CD4-positive, alpha-beta T cell treated with Interleukin-4 for 1 hour (primary cell): ENCODE data around the gene ASIC1.

Source experiments
- DNase-seq, 2 donors: peaks; one replicate each; pipeline ENCODE4 v3.0.0-alpha.2; 2020 to 2022

Gene ASIC1

GRCh38 chr12:50085615-50086072 is 28.2 kb downstream of the ASIC1 start:
- DNase-seq = no peak

GRCh38 chr12:50086148-50086547 is 28.8 kb downstream of the ASIC1 start:
- DNase-seq = no peak

DNA sequence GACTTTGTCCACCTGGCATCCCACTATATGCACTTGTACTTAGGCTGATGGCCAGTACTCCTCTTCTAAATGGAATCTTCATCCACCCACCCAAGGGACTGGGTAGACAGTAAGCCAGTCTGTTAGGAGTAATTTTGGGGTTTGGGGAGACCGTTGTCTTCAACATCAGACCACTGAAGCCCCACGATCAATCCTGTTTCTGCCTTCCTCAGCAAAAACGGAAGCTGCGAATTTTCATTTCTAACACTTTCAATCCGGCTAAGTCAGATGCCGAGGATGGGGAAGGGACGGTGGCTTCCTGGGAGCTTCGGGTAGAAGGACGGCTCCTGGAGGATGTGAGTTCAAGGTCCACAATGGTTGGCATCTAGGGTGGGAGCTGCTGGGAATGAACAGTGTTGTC is 29.8 kb downstream of the ASIC1 start:
- no peak for DNase-seq

- no peak for DNase-seq
Observed at GRCh38 chr12:50087995-50088394, 30.6 kb downstream of the ASIC1 start.

DNA sequence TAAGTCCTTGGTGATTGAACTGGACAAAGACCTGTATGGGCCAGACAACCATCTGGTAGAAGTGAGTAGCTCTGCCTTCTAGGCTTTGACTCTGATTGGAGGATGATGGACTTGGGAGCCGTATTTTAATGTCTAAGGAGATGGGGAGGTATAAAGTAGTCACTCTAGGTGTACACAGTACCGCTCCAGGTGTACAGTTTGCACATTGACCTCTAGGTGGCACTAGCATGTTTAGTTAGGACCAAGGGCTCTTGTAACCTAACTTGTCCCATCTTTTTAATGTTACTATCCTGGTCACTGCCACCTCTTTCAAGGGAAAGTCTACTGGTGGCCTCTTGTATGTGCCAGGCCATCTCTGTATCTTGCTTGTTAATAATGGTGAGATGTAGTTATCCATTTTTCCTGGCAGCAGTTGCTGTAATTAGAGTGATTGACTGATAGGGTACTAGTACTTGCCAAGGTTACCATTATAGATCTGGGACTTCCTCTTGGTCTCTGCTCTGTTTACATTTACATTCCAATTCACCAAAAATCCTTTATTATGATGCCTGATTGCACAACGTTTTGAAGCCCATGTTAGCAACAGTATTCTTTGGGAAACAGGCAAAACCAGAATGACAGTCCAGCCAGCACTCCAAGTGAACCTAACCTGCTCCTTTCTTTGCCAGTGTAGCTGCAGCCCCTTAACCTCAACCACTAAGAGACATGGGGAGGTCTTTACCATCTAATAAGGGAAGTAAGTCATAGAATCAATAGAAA is 31.4 kb downstream of the ASIC1 start:
- DNase-seq = peak; percentile 53 to 75

GRCh38 chr12:50089730-50090129 is 32.3 kb downstream of the ASIC1 start:
- DNase-seq = no peak

GRCh38 chr12:50090391-50090790 is 33.0 kb downstream of the ASIC1 start:
- DNase-seq = no peak

- no peak for DNase-seq
Observed at GRCh38 chr12:50097952-50098351, 40.6 kb downstream of the ASIC1 start.

- no peak for DNase-seq
Observed at GRCh38 chr12:50099302-50100008, 42.1 kb downstream of the ASIC1 start.

DNA sequence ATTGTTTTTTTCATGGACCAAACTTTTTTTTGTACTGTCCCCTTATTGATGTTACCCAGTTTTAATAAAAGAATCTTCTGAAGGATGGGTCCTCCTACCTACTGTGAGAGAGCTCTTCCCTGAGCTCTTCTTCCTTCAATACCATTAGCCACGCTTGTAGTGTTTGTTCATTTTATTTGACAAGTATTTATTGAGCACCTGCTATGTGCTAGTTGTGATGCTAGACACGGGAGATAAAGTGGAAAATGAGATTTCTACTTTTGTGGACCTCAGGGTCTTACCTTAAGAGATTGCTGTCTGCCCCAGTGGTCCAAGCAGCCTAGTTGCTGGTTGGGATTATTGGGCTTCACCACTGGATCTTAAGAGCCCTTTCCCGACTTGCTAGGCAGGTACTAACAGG is 43.2 kb downstream of the ASIC1 start:
- DNase-seq = no peak

GRCh38 chr12:50101663-50102062 is 44.3 kb downstream of the ASIC1 start:
- no peak for DNase-seq

GRCh38 chr12:50102131-50102531 is 44.7 kb downstream of the ASIC1 start:
- DNase-seq = no peak

GRCh38 chr12:50102646-50103309 is 45.4 kb downstream of the ASIC1 start:
- no peak for DNase-seq

GRCh38 chr12:50103351-50103750 is 46.0 kb downstream of the ASIC1 start:
- no peak for DNase-seq

GRCh38 chr12:50103767-50104321 is 46.4 kb downstream of the ASIC1 start, which contains the start of gene GPD1:
TSS of gene GPD1 (plus strand) at chr12:50104008. CDS start at chr12:50104051, 43 bp downstream.
- no peak for DNase-seq

- no peak for DNase-seq
Observed at GRCh38 chr12:50104417-50105366, 47.3 kb downstream of the ASIC1 start.

DNA sequence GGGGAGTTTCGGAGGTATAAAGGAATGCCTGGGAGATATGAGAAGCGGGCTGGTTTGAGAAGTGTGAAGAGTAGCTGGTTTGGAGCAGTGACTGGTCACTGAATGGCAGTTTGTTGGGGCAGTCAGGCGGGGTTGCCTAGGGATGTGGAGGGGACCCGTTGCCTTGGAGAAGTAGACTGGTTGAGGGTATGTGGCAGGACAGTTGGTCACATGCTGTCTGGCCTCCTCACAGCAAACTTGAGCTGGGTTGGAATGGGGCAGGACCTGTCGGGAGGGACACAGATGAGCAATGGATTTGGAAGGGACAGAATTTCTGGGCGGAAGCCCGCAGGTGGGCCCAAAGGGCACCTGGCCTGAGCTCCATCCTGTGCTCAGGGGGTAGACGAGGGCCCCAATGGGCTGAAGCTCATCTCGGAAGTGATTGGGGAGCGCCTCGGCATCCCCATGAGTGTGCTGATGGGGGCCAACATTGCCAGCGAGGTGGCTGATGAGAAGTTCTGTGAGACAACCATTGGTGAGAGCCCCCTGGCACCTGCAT is 48.6 kb downstream of the ASIC1 start:
- DNase-seq = no peak

DNA sequence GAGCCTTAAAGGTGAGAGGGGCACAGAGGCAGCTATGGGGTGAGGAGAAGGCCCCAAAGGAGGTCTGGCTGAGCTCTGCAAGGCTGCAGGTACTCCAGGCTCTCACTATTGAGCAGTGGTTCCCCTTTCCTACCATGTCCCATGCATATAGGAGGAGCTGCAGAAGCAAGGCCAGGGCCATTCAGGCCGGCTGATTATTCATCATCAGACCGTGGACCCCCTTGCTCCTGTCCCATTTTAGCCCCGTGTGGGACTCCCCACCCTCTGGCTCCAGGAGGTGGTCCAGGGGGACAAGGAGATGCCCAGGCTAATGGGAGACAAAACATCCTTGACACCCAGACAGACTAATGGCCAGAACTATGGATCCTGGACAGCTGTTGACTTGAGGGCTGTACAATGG is 49.5 kb downstream of the ASIC1 start:
- DNase-seq = no peak

- DNase-seq = no peak
Observed at GRCh38 chr12:50107416-50108268, 50.2 kb downstream of the ASIC1 start.

- no peak for DNase-seq
Observed at GRCh38 chr12:50109319-50109718, 51.9 kb downstream of the ASIC1 start.
